Bone marrow (tissue), 2 donors: Measurements from ENCODE around the gene CPEB4.
A peak's percentile ranks its signal among the peaks of the same experiment; 100 is the strongest.

ENCODE experiments used
- DNase-seq, 2 donors: peaks; one replicate each; lab custom pipeline; 2025; lab: John Stamatoyannopoulos, UW

Gene CPEB4

DNA sequence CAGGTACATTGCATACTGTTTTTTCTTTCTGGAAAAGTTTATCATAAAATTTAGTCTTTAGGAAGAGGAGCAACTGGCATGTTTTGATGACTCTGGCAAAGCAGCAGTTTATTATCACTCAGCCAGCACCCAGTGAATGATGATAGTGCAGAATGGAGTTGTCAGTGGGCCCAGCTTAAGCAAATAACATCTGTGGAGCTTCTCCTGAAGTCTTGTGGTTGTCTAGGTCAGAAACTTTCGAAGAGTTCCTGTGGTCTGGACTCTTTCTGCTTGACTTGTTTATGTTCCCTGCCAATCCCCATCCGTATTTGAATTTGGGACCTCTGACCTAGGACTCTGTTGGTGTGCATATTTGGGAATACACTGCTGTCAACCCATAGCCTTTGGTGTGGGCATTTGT is 62.7 kb downstream of the CPEB4 start:
- DNase-seq: no peak

DNA sequence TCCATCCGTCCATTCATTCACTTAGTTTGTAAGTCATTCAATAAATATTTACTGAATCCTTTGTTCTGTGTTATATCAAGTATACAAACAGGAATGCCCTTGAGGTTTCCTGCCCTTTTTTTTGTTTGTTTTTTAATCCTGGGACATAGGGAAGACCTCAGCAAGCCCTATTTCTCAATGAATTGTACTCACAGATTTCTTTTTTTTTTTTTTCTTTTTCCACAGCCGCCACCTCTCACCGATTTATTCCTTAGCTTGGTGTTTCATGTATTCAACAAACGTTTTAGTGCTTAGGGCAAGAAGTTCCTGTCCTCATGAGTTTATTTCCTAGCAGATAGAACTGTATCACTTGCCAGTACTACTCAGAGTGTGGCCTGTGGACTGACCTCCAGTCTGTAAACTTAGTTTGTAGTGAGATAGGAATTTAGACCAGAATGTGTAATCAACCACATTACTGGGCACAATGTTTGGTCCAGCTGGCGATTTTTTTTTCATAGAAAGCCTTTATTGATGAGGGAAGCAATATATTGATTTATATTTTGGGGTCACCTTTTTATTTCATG is 65.5 kb downstream of the CPEB4 start:
- DNase-seq: no peak

DNA sequence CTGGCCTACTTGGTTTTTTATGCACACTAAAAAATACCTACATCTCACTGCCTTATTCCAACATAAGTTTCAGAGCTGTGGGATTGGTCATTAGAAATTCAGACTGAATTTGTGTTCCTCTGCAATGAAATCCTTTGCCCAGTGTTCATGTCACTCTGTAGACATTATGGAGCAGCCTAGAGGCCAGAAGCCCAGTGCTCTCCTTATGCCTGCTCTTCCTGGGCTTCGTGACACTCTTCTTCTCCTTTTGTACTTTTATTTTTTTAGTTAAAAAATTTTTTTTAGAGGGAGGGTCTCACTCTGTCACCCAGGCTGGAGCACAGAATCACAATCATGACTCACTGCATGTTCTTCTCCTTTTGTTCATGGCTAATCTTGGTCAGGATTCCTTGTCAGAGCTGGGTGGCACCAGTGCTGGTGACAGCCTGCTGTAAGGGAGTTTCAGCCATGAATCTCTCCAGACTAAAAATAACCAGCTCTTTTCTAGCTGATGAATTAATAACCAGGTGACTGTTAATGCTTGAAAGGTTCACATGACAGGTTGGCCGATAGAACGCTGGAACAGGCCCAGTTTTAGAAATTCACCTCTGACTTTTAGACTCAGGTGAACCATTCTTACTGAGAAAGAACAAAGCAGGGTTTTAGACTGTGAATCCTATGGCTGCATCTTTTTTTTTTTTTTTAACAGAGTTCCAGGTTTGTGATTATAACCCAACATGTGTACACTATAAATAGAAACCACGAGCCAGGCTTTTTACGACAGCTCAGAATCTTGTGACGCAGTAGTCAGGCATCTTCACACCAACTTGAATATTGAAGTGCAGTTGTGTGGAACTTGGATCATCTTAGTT is 66.7 kb downstream of the CPEB4 start:
- no peak for DNase-seq

DNA sequence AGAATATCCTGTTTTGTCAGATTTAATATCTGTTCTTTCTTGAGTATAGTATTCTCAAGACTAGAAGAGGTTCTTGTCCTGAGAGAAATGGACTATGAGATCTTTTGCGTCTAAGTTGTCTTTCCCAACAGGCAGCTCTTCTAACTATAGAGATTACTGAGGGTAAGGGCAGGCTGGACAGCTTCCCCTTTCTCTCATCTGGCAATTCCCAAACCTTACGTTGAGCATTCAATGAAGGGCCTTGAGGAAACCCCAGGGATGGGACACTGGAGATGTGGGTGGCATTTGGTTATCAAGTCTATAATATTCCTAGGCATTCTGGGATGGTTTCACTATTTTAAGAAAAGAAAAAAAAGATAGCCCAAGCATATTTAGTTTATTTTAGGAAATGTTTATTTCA is 72.8 kb downstream of the CPEB4 start:
- DNase-seq: no peak

DNA sequence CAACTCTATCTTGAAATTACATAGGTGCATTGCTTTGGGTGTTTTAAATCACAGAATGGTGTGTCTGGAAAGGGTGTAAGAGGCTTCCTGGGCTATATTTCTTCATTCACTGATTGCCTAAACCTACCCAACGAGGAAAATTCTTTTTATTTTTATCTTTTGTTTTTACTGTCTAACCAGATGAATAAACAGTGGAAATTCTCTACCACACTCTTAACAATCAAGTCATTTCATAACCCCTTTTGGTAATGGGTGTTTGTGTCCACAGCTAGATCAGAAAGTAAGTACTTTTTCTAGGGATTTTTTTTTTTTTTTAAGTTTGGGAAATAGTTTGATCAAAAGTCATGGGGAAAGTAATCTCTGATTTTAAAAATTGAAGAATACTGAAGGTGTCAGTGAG is 73.3 kb downstream of the CPEB4 start:
- DNase-seq: no peak

DNA sequence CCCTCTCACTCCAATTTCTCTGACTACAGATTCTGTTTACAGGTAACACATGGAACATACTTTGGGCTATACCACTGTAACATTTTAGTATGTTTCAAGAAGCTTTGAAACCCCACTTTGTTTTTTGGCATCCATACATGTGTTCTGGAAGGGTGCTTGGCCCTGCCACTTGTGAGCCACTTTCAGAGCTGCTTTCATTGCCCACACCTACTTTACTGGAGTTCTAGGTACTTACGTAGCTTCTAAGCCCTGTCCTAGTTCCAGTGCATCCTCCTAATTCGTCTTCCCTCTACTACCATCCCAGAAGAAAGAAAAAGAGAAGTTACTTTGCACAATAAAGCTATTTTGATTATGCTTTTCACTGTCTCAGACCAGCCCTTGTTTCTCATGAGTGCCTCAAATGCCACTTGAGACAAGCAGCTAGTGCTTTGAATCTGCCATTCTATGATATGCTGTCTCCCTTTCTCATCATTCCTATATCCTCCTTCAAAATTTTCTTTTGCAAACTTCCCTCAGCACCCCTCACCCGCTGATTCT is 74.4 kb downstream of the CPEB4 start:
- DNase-seq: no peak

DNA sequence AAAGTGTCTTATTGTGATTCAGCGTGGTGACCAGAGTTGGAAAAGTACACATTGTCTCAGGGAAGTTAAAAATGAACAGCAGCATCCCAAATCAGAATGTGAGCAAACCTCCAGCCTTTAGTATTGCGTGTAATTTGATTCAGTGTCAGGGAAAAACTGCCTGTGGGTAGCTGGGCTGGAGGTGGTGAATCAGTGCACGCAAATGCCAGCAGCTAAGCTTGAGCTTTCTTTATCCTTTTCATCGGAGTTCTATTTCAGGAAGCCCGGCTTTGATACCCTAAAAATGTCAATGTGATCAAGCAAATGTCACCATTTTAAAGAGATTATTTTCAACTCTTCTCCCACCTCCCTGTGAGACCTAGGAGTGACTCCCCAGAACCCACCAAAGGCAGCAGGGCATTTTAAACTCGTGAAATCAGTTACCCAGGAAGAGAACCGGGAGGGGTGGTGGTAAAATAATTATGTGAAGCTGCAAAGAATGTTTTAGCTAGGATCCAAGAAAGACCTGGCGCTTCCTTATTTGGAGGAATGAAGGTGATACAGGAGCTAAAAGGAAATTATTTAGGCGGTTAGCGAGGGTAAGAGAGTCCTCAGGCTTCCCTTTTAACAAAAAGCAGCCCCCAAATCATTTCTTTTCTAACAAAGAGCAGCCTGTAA is 75.2 kb downstream of the CPEB4 start:
- DNase-seq: no peak

DNA sequence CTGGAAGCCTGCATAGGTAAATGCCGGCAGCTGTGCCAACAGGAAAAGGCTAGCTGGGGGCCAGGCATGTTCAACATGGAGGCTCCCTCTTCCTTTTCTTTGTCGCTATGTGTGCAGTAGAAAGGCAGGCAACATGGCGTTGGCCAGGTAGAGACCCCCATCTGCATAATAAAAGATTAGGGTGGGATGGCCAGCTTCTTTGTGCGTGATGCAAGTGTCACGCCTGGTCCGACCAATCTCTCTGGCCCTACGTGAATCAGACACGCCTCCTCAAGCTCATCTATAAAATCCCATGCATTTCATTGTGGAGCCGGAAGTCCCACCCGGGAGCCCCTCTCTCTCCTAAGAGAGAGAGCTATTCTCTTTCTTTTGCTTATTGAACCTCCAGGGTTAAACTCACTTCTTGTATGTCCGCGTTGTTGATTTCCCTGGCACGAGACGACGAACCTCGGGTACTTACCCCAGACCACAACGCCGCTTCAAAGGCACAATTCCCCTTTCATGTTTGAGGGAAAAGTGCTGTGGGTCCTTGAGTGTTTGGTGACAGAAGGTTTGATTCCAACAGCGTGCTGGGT is 75.8 kb downstream of the CPEB4 start:
- no peak for DNase-seq

DNA sequence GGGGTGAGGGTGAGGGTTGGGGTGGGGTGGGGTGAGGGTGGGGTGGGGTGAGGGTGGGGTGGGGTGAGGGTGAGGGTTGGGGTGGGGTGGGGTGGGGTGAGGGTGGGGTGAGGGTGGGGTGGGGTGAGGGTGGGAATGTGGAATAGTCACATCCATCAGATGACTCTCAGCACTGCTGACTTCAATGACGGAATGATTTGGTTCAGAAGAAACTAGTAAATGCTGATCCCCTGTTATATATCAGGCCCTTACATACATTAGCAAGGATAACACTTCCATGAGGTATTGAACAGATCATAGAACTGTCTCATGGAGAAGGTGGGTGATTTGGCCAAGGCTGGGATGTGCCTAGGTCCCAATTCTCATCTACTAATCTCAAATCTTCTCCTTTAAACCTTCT is 76.4 kb downstream of the CPEB4 start:
- DNase-seq: no peak

DNA sequence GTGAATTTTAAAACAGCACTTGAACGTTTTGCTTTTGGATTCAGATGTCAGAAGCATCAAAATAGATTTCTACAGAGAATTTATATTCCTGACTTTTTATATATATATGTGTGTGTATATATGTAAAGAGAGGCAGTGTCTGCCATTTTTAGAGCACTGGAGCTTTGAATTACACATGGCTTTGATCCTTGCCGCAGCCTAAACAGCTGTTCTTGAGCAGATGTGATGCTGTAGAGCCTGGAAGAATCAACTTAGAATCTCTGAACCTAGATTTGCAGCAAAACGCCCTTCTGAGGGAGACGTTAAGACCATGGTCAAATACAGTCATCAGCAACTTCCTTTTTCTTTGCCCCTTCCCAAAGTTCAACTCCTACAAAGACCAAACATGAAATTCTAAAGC is 79.1 kb downstream of the CPEB4 start:
- DNase-seq: no peak

DNA sequence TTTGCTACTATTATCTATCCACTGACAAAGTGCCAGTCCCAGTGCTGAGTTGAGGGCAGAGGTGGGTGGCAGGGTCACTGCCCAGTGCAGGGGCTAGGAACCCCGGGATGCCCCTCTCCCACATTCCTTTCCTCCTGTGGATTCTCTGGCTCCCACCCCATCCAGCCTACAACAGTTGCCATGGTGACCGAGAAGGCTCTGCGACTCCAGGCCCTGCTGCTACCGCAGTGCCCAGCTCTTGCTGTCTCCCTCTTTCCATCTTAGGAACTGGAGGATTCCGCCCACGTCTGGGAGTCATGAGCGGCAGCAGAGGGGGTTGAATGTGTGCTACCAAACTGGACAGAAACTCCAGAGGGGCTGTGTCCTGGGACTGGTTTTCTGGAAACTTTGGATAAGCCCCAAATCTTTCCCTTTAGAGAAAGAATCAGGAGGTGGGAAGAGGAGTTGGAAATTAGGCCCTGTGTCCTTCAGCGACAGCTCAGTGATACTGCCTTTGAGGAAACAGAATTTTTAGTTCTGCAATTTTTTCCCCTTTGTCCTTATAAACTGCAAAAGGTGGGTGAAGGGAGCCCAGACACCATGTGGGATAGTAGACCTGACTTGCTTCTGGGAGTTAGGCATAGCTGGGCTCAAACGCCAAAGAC is 80.1 kb downstream of the CPEB4 start:
- DNase-seq: no peak

DNA sequence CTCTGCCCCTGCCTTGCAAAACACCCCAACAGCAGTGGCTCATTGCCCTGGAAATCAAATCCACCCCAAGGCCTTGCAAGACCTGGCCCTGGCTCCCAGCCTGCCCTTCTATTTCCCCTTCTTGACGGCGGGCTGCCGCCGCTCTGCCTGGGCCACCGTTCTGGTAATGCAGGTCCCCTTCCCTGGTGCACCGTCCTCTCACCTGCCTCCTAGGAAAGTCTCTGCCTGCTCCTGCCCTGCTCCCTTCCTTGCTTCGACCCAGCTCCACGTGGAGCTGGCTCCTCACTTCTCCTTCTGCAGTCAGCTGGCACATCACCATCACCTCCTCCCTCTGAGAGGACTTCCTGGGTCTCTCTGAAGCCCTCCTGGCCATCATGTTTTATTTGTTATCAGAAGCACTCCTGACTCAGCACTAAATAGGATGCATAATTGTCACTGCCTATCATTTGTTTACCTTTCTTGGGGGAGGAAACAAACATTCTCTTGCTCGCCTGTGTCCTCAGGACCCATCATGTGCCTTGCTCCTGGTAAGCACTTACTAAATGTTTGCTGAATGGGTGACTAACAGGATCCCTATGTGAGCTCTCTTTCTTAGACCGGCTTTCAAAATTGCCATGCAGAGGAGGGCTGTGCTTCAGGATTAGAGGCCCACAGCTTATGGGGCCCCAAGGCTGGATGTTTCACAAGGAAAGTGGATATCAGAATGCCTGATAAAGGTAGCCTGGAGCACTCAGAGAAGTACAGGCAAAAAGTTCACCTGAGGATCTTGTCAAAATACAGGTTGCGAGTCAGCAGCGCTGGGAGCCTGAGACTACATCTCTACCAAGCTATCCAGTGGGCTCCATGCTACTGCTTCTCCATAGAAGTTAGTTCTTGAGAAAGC is 81.3 kb downstream of the CPEB4 start:
- no peak for DNase-seq

DNA sequence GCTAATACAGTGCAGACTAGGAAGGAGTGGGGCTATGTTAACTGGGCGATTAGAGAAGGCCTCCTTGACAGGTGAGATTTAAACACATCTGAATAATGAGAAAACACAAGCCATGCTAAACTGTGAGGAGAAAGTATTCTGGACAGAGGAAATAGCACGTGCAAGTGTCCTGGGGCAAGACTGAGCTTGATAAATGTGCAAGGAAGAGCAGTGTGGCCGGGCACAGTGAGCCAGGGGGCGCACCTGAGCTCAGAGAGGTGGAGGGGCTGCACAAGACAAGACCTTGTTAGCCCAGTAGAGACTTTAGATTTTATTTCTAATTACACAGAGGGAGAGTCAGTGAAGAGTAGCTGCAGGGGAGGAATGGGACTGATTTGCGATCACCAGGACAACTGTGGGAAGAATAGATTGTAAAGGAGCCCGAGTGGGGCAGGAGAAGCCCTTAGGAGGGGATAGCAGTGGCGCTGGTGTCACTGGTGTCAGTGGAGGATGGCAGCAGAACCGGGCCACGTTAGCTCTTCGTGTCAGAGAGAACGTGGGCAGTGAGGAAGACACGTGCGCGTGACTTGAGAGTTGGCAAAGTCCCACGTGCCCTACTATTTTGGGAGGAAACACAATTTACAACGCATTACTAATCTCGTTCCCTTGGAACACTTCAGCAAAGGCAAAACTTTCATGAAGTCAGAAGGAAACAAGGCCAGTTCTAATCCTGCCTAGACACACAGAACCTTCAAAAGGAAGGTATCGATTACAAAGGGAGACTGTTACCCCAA is 82.9 kb downstream of the CPEB4 start:
- DNase-seq: no peak

DNA sequence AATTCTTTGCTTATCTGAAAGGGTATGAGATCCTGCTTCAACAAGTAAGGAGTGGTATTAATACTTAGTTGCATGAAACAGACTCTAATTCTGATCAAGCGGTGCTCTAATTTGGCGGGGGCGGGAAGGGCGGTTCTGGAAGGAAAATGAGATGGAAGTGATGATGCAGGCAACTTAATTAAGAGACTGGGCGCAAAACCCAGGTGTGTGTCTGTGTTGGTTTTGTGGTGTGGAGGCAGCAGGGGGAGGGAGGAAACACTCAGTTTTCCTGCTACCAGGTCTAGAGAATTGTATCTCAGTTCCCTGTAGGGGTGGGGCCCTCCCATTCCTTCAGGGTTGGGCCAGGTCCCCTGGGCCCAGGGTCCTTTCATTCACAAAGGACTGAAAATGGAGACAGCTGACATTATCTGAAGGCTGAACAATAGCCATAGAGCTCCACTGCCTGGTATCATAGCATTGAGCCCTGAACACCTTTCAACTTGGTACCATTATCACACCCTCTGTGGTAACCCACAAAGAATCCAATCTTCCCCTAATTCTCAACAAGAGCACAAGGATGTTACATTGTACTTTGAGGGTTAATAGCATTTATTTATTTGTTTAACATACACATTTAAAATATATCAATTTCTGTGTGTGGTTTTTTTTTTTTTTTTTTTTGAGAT is 83.7 kb downstream of the CPEB4 start:
- no peak for DNase-seq

DNA sequence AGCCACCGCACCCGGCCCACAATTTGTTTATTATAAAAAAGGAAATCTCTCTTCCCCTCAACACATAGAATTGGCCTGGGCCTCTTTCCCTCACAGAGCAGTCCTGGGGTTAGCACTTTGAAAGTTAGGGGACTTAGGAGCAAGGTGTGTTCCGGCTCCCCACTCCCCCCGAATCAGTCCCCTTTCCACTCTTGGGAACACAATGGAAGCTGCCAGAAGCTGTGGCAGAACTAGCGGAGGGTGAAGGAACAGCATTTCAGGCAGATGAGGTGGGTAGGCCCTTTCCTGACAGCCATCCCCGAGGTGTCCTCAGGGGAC is 84.4 kb downstream of the CPEB4 start:
- no peak for DNase-seq

DNA sequence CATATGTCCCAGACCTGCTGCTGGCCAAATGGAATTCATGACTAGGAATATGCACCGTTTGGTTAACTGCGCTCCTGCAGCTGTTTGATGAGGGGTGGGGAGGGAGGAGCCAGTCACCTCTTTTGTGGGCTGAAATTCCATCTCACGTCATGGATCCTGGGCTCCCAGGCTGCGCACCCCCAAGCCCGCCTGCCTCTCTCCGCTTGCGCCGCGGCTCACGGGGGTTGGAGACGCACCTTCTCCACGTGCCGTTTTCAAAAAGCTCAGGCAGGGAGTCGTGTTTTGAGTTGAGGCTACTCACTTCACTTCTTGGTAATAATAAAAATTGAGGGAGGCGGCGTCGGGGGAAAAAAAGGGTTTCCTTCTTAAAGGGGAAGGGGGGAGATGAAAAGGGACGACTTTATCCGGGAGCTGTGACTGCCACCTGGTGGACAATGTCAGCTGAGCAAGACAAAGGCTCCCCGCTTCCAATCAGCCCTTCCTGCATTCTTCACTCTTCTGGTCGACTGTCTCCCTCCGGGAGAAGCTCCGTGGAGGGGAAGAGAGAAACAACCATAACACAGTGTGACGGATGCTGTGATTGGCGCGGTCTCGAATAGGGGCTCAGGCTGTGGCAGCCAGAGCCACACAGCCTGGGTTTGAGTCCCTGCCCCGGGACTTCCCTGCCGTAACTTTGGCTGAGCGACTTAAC is 84.9 kb downstream of the CPEB4 start:
- peak; percentile 48 to 56 for DNase-seq

DNA sequence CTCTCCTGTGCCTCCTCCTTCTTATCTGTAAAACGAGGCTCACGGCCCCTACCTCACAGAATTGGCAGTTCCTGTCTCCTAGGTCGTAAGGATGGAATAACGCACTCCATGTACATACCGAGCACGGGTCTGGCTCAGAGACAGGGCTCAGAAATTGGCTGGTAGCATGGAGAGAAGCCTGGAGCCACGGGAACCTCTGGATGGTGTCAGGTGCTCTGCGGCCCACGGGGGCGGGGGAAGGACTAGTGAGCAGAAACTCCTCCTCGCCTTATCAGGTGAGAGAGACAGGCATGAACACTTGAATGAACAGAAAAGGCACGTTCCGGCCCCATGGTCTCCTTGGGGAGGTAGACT is 85.4 kb downstream of the CPEB4 start:
- DNase-seq: no peak

DNA sequence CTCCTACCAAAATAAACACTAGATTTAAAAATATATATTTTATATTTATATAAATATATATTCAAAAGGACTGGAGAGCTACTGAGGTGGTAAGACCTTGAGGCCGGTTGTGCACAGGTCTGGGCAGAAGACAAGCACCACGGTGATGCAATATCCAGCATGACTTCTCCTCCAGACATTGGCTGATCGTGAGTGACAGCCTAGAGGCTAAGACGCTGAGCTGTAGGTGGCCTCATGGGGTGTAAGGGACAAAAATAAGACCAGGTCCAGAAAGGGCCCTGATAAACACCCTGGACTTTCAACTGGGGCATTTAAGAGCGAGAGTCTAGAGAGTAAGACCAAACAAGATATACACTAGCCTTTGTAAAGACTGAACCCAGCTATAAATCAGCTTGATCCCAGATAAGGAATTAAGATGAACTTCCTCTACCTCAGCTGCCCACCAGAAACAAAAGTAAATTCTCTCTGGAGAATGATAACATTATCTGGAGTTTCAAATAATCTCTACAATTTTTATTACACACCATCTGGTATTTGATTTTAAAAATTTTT is 86.6 kb downstream of the CPEB4 start:
- no peak for DNase-seq

DNA sequence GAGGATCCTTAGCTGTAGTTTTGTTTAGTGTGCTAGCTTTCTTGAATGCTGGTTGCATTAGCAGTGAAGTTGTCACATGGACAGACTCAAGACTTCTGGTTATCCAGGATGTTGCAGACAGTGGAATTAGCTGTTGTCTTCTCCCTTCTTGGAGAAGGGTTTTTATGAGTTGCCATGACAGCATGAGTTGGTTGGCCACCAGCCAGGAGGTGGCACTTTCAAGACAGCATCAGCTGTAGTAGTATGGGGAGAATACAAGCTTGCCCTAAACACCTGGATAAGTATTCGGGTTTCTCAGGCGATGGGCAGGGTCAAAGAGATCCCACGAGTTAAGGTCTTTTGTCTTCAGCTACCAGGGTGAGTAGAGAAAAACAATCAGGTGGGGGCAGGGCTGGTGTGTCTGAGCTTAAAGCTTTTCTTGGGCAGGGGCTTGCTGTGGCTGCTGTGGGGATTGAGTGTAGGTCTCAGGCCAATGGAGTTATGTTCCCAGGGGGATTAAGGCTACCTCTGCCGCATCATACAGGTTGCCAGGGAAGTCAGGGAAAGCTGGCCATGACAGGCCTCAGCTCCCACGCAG is 93.1 kb downstream of the CPEB4 start:
- DNase-seq: no peak
